ENCODE results near the gene IL10RB.

DNA sequence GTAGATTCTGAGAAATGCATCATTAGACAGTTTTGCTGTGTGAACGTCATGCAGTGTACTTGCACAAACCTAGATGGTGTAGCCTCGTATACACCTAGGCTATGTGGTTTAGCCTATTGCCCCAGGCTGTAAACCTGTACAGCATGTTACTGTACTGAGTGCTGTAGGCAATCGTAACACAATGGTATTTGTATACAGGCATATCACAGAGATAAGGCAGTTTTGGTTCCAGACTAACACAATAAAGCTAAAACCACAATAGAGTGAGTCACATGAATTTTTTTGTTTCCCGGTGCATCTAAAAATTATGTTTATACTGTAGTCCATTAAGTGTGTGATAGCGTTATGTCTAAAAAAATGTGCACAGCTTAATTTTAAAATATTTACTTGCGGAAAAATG, 6.9 kb downstream of the IL10RB start:
- TF ChIP-seq, protein P1, sequence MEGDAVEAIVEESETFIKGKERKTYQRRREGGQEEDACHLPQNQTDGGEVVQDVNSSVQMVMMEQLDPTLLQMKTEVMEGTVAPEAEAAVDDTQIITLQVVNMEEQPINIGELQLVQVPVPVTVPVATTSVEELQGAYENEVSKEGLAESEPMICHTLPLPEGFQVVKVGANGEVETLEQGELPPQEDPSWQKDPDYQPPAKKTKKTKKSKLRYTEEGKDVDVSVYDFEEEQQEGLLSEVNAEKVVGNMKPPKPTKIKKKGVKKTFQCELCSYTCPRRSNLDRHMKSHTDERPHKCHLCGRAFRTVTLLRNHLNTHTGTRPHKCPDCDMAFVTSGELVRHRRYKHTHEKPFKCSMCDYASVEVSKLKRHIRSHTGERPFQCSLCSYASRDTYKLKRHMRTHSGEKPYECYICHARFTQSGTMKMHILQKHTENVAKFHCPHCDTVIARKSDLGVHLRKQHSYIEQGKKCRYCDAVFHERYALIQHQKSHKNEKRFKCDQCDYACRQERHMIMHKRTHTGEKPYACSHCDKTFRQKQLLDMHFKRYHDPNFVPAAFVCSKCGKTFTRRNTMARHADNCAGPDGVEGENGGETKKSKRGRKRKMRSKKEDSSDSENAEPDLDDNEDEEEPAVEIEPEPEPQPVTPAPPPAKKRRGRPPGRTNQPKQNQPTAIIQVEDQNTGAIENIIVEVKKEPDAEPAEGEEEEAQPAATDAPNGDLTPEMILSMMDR (IDR thresholded peaks at IDR 0.05; ENCODE audit: insufficient read depth, low read length), result no peak
- no peak for TF ChIP-seq POLR2AphosphoS5 (IDR thresholded peaks at IDR 0.05; ENCODE audit: low read depth)
- no peak for TF ChIP-seq GABPA (IDR thresholded peaks at IDR 0.05; ENCODE audit: low read depth)
- TF ChIP-seq, protein P2, sequence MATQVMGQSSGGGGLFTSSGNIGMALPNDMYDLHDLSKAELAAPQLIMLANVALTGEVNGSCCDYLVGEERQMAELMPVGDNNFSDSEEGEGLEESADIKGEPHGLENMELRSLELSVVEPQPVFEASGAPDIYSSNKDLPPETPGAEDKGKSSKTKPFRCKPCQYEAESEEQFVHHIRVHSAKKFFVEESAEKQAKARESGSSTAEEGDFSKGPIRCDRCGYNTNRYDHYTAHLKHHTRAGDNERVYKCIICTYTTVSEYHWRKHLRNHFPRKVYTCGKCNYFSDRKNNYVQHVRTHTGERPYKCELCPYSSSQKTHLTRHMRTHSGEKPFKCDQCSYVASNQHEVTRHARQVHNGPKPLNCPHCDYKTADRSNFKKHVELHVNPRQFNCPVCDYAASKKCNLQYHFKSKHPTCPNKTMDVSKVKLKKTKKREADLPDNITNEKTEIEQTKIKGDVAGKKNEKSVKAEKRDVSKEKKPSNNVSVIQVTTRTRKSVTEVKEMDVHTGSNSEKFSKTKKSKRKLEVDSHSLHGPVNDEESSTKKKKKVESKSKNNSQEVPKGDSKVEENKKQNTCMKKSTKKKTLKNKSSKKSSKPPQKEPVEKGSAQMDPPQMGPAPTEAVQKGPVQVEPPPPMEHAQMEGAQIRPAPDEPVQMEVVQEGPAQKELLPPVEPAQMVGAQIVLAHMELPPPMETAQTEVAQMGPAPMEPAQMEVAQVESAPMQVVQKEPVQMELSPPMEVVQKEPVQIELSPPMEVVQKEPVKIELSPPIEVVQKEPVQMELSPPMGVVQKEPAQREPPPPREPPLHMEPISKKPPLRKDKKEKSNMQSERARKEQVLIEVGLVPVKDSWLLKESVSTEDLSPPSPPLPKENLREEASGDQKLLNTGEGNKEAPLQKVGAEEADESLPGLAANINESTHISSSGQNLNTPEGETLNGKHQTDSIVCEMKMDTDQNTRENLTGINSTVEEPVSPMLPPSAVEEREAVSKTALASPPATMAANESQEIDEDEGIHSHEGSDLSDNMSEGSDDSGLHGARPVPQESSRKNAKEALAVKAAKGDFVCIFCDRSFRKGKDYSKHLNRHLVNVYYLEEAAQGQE (IDR thresholded peaks at IDR 0.05; ENCODE audit: insufficient replicate concordance, low read depth), result no peak
- TF ChIP-seq SPI1 (IDR thresholded peaks at IDR 0.05; ENCODE audit: borderline replicate concordance, low read depth), result no peak

Data from HL-60 (cell line).